Activated CD4-positive, alpha-beta T cell treated with anti-CD3 and anti-CD28 coated beads, Interleukin-2, amount 50 U/mL, for 48 hours (primary cell): ENCODE data around the gene SYNGR3.
A peak's percentile ranks its signal among the peaks of the same experiment; 100 is the strongest.

Source experiments
- DNase-seq, 2 experiments: peaks; one replicate each; pipeline ENCODE4 v3.0.0-alpha.2; 2020

The SYNGR3 gene

DNA sequence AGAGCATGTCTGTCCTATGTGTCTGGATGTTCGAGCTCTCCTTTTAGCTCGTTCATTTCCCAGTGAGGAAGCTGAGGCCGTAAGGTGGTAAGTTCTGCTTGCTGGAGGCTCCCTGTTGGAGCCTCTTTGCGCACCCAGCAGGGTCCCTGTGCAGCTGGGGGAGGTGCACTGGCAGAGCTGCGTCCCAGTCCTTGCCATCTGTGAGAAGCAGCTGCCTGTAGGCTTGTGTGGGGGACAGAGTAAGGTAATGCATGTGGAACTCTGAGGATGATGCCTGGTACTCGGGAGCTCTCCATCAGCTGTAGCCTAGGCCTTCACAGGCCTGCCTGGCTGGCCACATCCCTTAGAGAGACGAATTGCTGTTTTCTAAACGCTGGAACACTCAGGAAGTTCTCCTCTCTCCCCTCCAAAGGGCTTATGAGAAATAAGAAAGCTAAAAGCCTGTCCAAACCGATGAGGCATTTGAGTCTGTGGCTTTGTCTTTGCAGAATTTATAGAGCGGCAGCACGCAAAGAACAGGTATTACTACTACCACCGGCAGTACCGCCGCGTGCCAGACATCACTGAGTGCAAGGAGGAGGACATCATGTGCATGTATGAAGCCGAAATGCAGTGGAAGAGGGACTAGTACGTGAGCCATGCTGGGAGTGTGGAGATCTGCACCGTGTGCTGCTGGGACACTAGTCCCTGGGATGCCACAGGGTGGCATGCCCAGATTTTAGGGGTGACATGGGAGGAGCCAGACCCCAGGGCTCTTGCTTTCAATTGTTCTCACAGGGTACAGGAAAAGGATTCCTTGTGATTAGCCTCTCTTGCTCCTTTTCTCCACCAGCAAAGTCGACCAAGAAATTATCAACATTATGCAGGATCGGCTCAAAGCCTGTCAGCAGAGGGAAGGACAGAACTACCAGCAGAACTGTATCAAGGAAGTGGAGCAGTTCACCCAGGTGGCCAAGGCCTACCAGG lies 28.8 kb upstream of the SYNGR3 start:
- peak; percentile 66 to 71 for DNase-seq

DNA sequence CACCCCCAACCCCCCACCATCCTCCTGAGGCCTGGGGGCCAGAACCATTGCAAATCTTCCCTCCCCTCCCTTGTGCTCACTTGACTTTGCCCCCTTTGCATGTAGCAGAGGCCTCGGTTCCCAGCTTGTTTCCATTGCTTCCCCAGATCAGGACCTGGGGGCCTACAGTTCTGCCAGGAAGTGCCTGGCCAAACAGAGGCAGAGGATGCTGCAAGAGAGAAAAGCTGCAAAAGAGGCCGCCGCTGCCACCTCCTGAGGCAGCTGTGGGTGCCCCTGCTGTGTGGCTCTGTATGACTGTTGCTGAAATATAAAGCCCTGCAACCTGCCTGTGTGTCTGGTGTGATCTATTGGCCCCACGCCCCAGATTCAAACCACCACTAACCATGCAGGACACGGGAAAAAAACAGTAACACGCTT lies 28.1 kb upstream of the SYNGR3 start:
- DNase-seq, result peak; percentile 45 to 53

DNA sequence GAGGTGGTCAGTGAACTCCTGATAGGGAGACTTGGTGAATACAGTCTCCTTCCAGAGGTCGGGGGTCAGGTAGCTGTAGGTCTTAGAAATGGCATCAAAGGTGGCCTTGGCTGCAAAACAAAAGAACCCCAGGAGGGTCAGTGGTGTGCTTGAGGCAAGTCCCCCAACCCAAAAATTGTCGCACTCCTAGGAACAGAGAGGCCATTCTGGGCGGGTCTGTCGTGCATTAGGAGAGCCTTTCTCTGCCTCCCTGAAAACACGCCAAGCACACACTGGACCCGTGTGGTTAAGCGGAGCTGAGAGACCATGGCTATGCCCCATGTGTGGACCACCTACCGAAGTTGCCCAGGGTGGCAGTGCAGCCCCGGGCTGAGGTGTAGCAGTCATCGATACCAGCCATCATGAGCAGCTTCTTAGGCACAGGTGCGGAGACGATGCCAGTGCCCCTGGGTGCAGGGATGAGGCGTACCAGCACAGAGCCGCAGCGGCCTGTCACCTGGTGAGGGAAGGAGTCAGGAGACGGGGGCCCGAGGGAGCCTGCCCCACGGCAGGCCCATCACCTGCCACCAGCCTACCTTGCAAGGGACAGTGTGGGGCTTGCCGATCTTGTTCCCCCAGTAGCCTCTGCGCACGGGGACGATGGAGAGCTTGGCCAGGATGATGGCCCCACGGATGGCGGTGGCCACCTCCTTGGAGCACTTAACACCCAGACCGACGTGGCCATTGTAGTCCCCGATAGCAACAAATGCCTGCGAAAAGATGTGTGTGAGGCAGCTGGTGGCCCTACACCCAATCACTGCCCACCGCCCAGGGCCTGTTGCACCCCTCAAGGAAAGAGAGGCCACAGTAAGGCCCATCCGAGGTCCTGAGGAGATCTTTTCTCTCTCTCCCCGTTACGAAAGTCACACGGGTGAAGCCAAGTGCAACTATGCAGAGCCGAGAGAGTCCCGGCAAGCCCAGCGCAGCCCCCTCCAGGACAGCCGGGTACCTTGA lies 27.3 kb upstream of the SYNGR3 start:
- DNase-seq, result peak in 1 of 2 experiments; percentile 17

DNA sequence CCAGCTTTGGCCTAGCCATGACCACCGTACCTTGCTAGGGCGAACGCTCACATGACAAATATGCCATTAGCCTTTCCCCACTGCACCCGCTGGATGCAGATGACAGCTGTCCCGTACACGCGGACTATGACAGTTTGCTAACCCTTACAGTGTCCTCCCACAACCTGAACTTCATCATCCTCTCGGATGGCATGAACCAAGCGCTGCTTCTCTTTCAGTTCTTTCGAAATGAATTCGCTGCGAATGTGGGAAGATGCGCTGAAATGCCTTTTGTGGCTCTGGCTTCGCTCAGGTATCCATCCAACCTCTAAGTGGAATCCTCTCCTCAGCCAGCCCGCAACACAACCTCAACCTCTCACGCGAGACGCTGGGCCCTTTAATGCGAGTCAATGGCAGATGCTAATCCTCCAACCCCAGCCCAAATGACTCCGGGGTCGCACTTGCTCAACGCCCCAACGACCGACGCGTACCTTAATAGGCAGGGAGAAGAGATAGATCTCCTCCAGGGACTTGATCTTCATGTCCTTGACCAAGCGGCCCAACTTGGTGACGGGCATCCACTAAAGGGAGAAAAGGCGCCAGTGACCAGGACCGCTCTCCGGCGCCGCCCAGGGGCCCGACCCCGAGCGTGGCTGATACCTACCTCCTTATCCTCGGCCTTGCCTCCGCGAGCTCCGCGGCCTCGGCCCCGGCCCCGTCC lies 25.8 kb upstream of the SYNGR3 start:
- DNase-seq, result peak; percentile 41 to 53

DNA sequence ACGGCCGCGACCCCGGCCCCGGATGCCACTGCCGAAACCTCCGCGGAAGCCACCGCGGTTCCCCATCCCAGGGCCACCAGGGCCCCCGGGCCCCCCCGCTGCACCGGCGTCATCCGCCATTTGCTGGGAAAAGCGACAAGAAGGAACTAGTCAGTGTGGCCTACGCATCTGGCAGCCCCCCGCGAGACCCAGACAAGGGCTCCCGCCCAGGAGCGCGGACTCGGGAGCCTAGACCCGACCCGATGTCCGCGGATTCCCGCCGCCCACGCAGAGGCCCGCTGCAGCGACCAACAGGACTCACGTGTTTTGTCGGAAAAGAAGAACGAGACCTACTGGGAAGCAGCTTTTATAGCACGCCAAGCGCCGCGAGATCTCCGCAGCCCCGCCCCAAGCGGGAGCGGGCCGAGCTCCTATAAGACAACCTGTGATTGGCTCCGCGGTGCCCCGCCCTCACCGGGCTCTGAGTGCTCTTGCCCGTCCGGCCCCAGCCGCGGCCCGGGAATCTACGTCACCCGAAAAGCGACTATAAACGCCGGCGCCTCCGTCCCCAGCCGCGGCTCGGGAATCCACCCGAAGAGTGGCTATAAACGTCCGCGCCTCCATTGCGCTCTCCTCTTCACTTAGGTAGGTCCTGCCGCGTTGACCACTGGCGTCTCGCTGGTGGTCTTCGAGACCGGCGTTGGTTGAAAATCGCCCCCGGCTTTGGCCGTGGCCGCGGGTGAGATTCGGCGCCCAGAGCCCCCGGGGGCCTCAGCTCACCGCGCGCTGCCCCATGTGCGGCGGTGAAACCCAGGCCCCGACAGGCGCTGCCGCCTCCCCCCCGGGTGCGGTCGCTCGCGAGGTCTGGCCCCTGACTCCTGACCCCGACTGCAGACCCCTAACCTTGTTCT lies 25.0 kb upstream of the SYNGR3 start, which contains the start of gene RPS2:
TSS of gene RPS2 (minus strand) at position 321 of the 890 bp plus-strand sequence. CDS start at position 120, 201 bp downstream.
- peak; percentile 99 for DNase-seq

DNA sequence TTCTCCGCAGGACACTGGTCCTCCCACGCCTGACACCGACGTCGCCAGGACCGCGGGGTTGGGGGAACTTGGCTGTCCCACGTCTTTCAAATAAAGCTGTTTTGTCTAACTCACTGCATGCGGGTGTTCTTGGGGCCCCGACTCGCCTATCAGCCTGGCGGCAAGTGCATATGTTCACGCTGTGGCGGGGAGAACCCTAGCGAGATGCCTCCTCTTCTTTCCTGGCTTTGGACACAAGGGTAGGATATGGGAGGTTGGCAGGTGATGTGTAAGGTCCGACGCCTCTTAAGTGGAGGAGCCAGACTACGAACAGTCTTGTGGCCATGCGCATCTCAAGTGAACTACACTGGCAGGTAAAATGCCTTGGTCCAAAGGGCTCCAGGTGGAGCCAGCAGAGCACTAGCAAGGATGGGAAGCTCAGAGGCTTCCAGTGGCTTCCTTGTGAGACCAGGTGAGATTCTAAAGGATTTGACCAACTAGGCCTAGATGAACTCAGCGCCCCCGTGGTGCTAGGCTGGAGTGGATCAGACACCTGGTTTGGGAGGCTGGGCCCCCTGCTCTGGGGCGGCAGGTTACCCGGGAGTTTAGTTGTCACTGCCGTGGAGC lies 24.3 kb upstream of the SYNGR3 start:
- peak; percentile 32 to 41 for DNase-seq

DNA sequence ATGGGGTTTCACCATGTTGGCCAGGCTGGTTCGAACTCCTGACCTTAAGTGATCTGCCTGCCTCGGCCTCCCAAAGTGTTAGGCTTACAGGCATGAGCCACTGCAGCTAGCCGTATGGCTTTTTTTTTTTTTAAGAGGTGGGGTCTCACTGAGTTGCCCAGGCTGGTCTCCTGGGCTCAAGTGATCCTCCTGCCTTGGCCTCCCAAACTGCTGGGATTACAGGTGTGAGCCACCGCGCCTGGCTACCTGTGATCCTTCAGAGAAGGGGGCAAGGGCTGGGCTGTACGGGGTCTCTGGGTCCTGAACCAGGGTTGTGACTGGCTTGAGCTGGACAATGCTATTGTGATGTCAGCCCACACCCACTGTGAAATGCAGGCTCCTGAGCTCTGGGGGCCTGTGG lies 23.3 kb upstream of the SYNGR3 start, which contains the start of gene RNF151:
TSS of gene RNF151 (plus strand) at position 397 of the 400 bp plus-strand sequence. CDS start 26 bp downstream, outside the sequence.
- DNase-seq, result no peak

DNA sequence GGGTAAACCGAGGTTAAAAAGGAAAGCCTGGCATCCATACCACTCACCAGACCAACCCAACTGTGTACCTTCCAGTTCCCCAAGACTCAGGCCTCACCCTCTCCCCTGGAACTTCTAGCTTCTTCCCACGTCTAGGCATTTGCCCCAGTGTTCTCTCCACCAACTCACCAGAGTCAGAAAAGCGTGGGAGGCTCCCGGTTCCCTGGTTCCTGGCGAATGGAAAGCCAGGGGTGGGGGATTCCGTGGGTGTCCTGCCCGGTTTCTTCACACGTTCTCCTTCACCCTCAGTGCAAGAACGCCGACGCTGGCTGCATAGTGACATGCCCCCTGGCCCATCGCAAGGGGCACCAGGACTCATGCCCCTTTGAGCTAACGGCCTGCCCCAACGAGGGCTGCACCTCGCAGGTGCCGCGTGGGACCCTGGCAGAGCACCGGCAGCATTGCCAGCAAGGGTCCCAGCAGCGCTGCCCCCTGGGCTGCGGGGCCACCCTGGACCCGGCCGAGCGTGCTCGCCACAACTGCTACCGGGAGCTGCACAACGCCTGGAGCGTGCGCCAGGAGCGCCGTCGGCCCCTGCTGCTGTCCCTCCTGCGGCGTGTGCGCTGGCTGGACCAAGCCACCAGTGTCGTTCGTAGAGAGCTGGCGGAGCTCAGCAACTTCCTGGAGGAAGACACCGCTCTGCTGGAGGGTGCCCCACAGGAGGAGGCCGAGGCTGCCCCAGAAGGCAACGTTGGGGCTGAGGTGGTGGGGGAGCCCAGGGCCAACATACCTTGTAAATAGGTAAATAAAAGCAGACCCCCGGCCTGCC lies 21.4 kb upstream of the SYNGR3 start:
- DNase-seq, result no peak

DNA sequence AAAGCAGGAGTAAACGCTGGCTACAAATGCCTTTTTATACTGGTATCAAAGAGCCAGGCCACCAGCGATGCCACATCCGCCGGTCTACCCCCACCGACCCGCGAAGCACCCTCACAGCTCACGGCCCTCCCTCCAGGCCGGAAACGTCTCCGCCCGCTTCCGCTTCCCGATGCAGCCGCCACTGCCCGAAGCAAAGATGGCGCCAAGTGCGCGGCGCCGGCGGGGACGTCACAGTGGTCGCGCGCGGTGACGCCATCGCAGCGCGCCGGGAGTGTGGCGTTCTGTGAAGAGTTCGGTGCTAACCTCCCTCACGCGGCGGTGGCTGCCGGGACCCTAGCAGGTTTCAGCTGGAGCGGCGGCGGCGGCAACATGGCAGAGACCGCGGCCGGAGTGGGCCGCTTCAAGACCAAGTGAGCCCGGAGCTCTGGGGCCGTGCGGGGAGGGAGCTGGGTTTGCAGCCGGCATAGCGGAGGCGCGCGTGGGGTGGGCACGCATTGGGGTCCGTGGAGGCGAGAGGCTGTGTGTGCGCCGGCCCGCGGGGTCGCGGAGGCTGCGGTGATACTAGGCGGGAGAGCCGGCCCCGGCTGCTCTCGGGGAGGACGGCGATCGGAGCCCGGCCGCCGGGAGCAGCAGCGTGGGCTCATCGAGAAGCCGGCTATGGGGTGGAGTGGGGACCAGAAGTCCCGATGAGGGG lies 17.8 kb upstream of the SYNGR3 start, which contains the start of gene TBL3:
TSS of gene TBL3 (plus strand) at position 258 of the 694 bp plus-strand sequence. CDS start at position 370, 112 bp downstream.
- peak; percentile 95 to 96 for DNase-seq

DNA sequence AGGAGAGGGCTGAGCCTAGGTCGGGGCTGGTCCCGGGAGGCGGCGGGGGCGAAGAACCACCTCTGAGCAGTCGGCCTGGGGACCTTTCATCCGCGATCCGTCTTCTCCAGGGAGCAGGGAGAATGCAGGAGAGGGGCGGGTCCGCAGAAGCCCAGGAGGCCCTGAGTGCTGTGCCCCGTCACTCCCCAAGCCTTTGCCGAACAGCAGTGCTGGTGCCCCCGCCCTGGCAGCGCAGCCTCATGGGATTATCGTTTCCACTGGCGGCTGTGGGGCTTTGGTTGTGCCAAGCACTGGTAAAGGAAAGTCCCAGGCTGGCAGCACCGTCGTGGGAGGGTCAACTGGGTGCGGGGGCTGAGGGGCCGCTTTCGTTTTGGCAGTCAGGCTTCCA lies 17.3 kb upstream of the SYNGR3 start:
- no peak for DNase-seq

DNA sequence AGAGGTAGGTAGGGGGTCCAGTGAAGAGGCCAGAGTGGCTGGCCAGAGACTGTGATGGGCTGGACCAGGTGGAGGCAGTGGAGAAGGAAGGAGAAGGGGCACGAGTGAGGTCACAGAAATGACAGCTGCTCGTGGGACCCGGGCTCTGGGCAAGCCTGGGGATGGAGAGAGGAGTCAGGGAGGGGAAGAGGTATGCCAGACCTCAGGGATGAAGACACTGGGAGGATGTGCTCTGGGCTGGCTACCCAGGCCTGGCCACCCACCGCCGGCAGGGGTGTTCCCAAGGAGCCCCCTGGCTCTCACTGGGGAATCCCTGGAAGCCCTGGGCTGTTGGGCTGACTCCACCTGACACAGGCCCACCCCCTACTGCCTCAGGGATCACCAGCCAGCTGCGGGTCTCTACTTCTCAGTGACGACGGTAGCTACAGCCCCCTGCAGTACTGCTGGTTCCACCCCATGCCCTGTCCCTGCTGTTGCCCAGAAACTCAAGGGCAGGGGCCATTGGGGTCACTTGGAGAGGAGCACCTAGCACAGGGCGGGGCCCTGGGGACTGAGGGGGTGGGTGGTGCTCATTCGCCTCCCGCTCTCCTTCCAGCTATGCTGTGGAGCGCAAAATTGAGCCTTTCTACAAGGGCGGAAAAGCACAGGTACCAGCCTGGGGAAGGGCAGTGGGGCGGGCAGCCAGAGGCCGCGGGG lies 16.2 kb upstream of the SYNGR3 start:
- no peak for DNase-seq

DNA sequence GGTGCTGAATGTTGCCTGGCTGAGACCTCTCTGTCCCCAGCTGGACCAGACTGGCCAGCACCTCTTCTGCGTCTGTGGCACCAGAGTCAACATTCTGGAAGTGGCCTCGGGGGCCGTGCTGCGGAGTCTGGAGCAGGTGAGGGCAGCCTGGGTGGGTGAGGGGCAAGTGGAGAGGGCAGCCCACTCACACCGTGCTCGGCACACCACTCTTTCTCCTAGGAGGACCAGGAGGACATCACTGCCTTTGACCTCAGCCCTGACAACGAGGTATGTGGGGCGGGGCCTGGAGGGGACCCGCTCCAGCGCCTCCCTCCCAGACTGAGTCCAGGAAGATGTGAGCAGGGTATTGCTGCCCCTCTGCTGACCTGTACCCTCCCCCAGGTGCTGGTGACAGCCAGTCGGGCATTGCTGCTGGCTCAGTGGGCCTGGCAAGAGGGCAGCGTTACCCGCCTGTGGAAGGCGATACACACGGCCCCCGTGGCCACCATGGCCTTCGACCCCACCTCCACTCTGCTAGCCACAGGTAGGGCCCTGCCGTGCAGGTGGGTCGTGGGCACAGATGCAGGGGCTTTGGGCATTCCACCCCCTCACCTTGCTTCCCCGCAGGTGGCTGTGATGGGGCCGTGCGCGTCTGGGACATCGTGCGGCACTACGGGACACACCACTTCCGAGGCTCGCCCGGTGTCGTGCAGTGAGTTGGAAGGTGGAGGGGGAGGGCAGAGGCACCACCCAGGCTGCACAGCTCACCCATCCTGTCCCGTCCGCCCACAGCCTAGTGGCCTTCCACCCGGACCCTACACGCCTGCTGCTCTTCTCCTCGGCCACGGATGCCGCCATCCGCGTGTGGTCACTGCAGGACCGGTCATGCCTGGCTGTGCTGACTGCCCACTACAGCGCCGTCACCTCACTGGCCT lies 15.4 kb upstream of the SYNGR3 start:
- DNase-seq, result no peak

DNA sequence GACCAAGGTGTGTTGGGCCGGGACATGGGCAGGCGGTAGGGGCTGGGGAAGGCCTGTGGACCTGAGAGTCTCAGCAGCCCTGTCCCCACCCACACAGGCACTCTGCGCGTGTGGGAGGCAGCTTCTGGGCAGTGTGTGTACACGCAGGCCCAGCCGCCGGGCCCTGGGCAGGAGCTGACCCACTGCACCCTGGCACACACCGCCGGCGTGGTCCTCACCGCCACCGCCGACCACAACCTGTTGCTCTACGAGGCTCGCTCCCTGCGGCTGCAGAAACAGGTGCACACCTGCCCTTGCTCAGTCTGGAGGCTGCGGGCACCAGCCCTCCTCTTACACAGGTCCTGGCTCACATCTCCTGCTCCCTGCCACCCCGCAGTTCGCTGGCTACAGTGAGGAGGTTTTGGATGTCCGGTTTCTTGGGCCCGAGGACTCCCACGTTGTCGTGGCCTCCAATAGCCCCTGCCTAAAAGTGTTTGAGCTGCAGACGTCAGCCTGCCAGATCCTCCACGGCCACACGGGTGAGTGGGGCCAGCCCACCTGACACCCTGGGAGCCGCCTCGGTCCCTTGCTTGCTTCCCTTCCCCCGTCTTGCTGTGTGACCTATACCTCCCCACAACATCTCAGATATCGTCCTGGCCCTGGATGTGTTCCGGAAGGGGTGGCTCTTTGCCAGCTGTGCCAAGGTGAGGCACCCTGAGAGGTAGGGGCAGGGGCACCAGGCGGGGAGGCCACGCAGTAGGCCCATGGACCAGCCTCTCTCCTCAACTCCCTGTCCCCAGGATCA lies 14.1 kb upstream of the SYNGR3 start:
- no peak for DNase-seq

DNA sequence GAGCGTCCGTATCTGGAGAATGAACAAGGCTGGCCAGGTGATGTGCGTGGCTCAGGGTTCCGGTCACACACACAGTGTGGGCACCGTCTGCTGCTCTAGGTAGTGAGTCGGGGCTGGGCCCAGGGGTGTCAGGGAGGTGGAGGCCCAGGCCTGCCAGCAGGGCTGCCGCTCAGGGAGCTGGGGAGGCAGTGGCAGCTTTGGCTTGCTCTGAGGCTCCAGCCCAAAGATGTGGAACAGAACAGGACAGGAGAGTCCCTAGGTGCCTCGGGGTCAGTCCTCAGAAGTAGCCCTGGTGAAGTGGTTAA lies 13.6 kb upstream of the SYNGR3 start:
- DNase-seq, result no peak

DNA sequence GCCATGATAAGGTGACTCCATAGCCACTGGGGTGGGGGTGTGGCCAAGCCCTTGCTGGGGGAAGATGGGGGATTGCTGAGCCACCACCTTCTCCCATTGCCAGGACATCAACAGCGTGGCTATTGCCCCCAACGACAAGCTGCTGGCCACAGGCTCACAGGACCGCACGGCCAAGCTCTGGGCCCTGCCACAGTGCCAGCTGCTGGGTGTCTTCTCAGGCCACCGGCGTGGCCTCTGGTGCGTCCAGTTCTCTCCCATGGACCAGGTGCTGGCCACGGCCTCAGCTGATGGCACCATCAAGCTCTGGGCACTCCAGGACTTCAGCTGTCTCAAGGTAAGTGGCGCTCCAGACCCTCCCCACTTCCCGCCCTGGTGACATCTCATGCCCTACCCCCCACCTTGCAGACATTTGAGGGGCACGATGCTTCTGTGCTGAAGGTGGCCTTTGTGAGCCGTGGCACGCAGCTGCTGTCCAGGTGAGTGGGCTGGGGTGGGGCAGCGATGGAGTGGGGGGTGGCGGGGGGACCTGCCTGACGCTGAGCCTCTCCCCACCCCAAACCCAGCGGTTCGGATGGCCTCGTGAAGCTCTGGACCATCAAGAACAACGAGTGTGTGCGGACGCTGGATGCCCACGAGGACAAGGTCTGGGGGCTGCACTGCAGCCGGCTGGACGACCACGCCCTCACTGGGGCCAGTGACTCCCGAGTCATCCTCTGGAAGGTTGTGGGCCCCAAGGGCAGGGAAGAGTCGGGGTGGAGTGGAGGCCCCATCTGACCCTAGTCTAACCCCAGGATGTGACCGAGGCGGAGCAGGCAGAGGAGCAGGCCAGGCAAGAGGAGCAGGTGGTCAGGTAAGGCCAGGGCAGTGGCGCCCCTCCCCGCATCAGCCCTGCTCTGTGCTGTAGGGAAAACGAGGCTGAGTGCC lies 12.6 kb upstream of the SYNGR3 start:
- no peak for DNase-seq

DNA sequence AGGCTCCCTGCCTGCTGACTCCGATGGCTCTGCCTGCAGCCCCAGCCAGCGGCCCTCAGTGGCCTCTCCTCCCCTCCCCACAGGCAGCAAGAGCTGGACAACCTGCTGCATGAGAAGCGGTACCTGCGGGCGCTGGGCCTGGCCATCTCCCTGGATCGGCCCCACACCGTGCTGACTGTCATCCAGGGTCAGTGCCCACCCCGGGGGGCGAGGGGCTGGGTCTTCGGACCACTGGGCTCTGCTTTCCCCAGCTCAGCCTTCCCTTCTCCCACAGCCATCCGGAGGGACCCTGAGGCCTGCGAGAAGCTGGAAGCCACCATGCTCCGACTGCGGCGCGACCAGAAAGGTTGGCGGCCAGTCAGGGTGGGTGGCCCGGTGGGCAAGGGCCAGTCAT lies 11.9 kb upstream of the SYNGR3 start:
- DNase-seq, result no peak
